ENCODE results near the gene MZB1. TPM values are rescaled to one million over a fixed set of nuclear protein-coding genes. Genes with fewer than 3 reads are reported as not detected.

Gene MZB1
- total and polyA plus RNA-seq, 2 of the 13 experiments (the other 11 are each of a cell fraction or from before 2014, with no cell fraction given) = 0.31 to 0.40 TPM

GRCh38 chr5:139388198-139388821, 1.4 kb downstream of the MZB1 start (continued):
- TF ChIP-seq SRY (CRISPR knock-in tag; IDR thresholded peaks at IDR 0.05) (no peak), ZNF224 (CRISPR knock-in tag; IDR thresholded peaks at IDR 0.05) (no peak), MXD3 (CRISPR knock-in tag; IDR thresholded peaks at IDR 0.05) (no peak), DPF2 (CRISPR knock-in tag; IDR thresholded peaks at IDR 0.05; ENCODE audit: borderline replicate concordance, low read depth) (peak; percentile 16; the same call in 1 of the 2 replicates), ZEB1 (IDR thresholded peaks at IDR 0.05; ENCODE audit: insufficient replicate concordance, low read depth) (no peak), ZNF138 (CRISPR knock-in tag; IDR thresholded peaks at IDR 0.05; ENCODE audit: low read depth) (no peak), MYNN (CRISPR knock-in tag; IDR thresholded peaks at IDR 0.05; ENCODE audit: low read depth) (no peak), SALL2 (CRISPR knock-in tag; IDR thresholded peaks at IDR 0.05) (no peak), ZSCAN12 (CRISPR knock-in tag; IDR thresholded peaks at IDR 0.05) (no peak), ZNF724P (CRISPR knock-in tag; IDR thresholded peaks at IDR 0.05; ENCODE audit: borderline replicate concordance) (no peak), TSC22D2 (CRISPR knock-in tag; IDR thresholded peaks at IDR 0.05; ENCODE audit: borderline replicate concordance) (no peak), CENPBD1 (CRISPR knock-in tag; IDR thresholded peaks at IDR 0.05; ENCODE audit: borderline replicate concordance, low read depth) (no peak), ZNF451 (CRISPR knock-in tag; IDR thresholded peaks at IDR 0.05) (no peak; the same call in 1 of the 2 replicates), NFATC3 (CRISPR knock-in tag; IDR thresholded peaks at IDR 0.05) (no peak), STAT5B (CRISPR knock-in tag; IDR thresholded peaks at IDR 0.05) (no peak), SNAPC2 (CRISPR knock-in tag; IDR thresholded peaks at IDR 0.05) (no peak), ZNF577 (CRISPR knock-in tag; IDR thresholded peaks at IDR 0.05; ENCODE audit: borderline replicate concordance, low read depth) (no peak), ZNF367 (CRISPR knock-in tag; IDR thresholded peaks at IDR 0.05; ENCODE audit: borderline replicate concordance) (no peak), ZNF251 (CRISPR knock-in tag; IDR thresholded peaks at IDR 0.05) (no peak), JUNB (CRISPR knock-in tag; IDR thresholded peaks at IDR 0.05; ENCODE audit: borderline replicate concordance) (no peak), BCL6 (CRISPR knock-in tag; IDR thresholded peaks at IDR 0.05) (peak; percentile 58; the same call in 1 of the 2 replicates), ATF3 (CRISPR knock-in tag; IDR thresholded peaks at IDR 0.05) (no peak), ZNF761 (CRISPR knock-in tag; conservative IDR thresholded peaks at IDR 0.05) (no peak), ZNF891 (CRISPR knock-in tag; IDR thresholded peaks at IDR 0.05) (no peak), TEAD2 (CRISPR knock-in tag; IDR thresholded peaks at IDR 0.05) (no peak), POLR2A (IDR thresholded peaks at IDR 0.05; ENCODE audit: insufficient read depth in 1 of 2, low read depth in 2 of 2, low read length in 2 of 2) (peak in 1 of 2 experiments; percentile 43; a peak in 2 of 4 replicates), NAIF1 (CRISPR knock-in tag; IDR thresholded peaks at IDR 0.05; ENCODE audit: borderline replicate concordance) (no peak), ZNF850 (CRISPR knock-in tag; conservative IDR thresholded peaks at IDR 0.05) (no peak), ZSCAN20 (CRISPR knock-in tag; IDR thresholded peaks at IDR 0.05; ENCODE audit: borderline replicate concordance) (no peak), ZBTB37 (CRISPR knock-in tag; IDR thresholded peaks at IDR 0.05) (peak; percentile 96)
